SH-SY5Y (cell line): Measurements from ENCODE around the gene CD101.

Experiments
- GATA2 ChIP-seq: IDR thresholded peaks from 2 replicates; pipeline ENCODE4 v1.6.1; 2011; ENCODE audit warnings: mild to moderate bottlenecking, low read depth, low read length
- GATA3 ChIP-seq: IDR thresholded peaks from 2 replicates; pipeline ENCODE4 v1.6.1; 2011; ENCODE audit warnings: low read depth, mild to moderate bottlenecking, low read length, moderate library complexity

GRCh38 chr1:116993286-116993685 lies 8.3 kb upstream of the CD101 start:
- TF ChIP-seq GATA3 (no peak), GATA2 (no peak)
